Sigmoid colon (tissue), 4 donors: ENCODE data around the gene SLC7A6OS.

Source experiments
- POLR2AphosphoS5 ChIP-seq, 4 donors: sonication (generic); formaldehyde crosslinking; IDR thresholded peaks; one replicate each; pipeline ENCODE4 v1.6.1; 2017; ENCODE audit warnings: antibody characterized with exemption in 4 of 4
- TF ChIP-seq, protein P1 (sequence below), 4 experiments: fragments of 450-650 bp in 3 of 4; fragments of 200-600 bp in 1 of 4; IDR thresholded peaks; one replicate each; pipeline ENCODE4 v1.5.1; 2016 to 2019; ENCODE audit warnings: antibody characterized with exemption in 4 of 4, mild to moderate bottlenecking in 3 of 4, moderate library complexity in 2 of 4

DNA sequence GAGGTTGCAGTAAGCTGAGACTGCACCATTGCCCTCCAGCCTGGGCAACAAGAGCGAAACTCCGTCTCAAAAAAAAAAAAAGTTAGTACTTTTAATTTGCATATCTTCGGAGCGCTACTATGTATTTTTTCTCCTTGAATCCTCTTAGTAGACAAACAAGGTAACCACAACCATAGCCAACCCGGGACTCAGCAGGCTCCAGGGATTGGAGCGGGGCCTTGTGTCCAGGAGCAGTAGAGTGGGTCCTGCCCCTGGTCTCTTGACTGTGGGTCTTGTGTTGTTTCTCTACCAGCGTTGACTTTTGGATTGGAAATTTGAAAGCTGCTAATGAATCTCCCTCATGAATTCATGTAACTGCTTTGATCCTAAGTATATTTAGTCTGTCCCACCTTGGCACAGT, 32.4 kb upstream of the SLC7A6OS start:
- TF ChIP-seq, protein P1, sequence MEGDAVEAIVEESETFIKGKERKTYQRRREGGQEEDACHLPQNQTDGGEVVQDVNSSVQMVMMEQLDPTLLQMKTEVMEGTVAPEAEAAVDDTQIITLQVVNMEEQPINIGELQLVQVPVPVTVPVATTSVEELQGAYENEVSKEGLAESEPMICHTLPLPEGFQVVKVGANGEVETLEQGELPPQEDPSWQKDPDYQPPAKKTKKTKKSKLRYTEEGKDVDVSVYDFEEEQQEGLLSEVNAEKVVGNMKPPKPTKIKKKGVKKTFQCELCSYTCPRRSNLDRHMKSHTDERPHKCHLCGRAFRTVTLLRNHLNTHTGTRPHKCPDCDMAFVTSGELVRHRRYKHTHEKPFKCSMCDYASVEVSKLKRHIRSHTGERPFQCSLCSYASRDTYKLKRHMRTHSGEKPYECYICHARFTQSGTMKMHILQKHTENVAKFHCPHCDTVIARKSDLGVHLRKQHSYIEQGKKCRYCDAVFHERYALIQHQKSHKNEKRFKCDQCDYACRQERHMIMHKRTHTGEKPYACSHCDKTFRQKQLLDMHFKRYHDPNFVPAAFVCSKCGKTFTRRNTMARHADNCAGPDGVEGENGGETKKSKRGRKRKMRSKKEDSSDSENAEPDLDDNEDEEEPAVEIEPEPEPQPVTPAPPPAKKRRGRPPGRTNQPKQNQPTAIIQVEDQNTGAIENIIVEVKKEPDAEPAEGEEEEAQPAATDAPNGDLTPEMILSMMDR (IDR thresholded peaks at IDR 0.05), result no peak
- no peak for TF ChIP-seq POLR2AphosphoS5 (IDR thresholded peaks at IDR 0.05)
